Measurements from ENCODE around the gene IL2RA.

- TF ChIP-seq CTCF (IDR thresholded peaks at IDR 0.05) (no peak), POLR2A (IDR thresholded peaks at IDR 0.05) (no peak)
Measured at GRCh38 chr10:6044751-6045313, 17.3 kb downstream of the IL2RA start.
